ENCODE data around the gene AQP3. TPM values are rescaled to one million over a fixed set of nuclear protein-coding genes. Genes with fewer than 3 reads are reported as not detected.

AQP3 gene
- total RNA-seq, 1 donor from 2014 or later: 357 TPM

DNA sequence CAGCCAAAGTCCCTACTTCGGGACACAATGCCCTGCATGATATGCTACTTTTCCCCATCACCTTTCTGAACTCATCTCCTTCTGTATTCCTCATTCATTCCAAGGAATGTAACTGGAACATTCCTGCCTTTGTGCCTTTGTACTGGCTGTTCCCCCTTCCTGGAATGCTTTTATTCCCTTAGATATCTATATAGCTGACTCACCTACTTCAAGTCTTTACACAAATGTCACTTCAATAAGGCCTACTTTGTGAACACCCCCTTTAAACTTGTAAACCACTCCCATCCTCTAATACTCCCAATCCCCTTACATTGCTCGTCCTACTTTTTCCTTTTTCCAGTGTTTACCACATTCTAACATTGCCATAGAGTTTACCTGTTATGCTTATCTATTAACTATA lies 24.0 kb upstream of the AQP3 start:
- intact Hi-C loops (cut with DNase I): no loop called here
- no peak overlapping the region for H3K27ac ChIP-seq
- no peak overlapping the region for H3K4me3 ChIP-seq
- H3K9me3 ChIP-seq: no peaks in the 10 kb centered on the region
- H3K27me3 ChIP-seq (ENCODE audit: low read depth): no peaks in the 10 kb centered on the region
- peaks cover 19% of the 10 kb centered on the region for H3K4me1 ChIP-seq
- DNase-seq: no peak
- TF ChIP-seq, protein P1, sequence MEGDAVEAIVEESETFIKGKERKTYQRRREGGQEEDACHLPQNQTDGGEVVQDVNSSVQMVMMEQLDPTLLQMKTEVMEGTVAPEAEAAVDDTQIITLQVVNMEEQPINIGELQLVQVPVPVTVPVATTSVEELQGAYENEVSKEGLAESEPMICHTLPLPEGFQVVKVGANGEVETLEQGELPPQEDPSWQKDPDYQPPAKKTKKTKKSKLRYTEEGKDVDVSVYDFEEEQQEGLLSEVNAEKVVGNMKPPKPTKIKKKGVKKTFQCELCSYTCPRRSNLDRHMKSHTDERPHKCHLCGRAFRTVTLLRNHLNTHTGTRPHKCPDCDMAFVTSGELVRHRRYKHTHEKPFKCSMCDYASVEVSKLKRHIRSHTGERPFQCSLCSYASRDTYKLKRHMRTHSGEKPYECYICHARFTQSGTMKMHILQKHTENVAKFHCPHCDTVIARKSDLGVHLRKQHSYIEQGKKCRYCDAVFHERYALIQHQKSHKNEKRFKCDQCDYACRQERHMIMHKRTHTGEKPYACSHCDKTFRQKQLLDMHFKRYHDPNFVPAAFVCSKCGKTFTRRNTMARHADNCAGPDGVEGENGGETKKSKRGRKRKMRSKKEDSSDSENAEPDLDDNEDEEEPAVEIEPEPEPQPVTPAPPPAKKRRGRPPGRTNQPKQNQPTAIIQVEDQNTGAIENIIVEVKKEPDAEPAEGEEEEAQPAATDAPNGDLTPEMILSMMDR (IDR thresholded peaks at IDR 0.05): no peak
- ATAC-seq: no peak
- peaks cover 62% of the 10 kb centered on the region for H3K36me3 ChIP-seq

DNA sequence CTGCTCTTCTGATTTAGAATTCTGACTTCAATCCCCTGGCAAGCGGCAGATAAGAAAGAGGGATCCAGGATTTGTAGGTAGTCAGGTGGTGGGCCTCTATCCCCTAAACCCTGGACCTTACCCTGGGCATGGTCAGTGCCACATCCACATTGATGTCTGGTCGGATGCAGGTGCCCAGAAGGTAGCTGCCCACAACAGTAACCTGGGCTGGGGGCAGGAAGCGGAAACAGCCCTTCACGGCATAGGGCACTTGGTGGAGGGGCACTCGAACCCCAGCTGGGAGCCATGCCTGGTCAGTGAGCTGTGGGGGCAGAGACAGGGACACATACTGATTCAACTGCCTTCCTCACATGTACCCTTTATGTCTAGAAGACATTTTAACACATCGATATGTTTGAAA lies 22.5 kb upstream of the AQP3 start:
- Histone ChIP-seq H3K36me3 (peaks cover 77% of the 10 kb centered on the region), H3K9me3 (no peaks in the 10 kb centered on the region), H3K4me3 (no peak overlapping the region), H3K27ac (no peak overlapping the region), H3K4me1 (peaks cover 19% of the 10 kb centered on the region), H3K27me3 (ENCODE audit: low read depth) (no peaks in the 10 kb centered on the region)
- TF ChIP-seq, protein P1 (IDR thresholded peaks at IDR 0.05): no peak
- intact Hi-C loops (cut with DNase I): no loop called here
- no peak for DNase-seq
- ATAC-seq: no peak

GRCh38 chr9:33468797-33469621 lies 21.6 kb upstream of the AQP3 start:
- Histone ChIP-seq H3K4me3 (no peak overlapping the region), H3K4me1 (peaks cover 19% of the 10 kb centered on the region), H3K9me3 (no peaks in the 10 kb centered on the region), H3K27me3 (ENCODE audit: low read depth) (no peaks in the 10 kb centered on the region), H3K36me3 (peaks cover 86% of the 10 kb centered on the region), H3K27ac (no peak overlapping the region)
- TF ChIP-seq, protein P1 (IDR thresholded peaks at IDR 0.05): no peak
- no peak for DNase-seq
- intact Hi-C loops (cut with DNase I): no loop called here
- no peak for ATAC-seq

- peaks cover 93% of the 10 kb centered on the region for H3K36me3 ChIP-seq
- peaks cover 17% of the 10 kb centered on the region for H3K4me1 ChIP-seq
- H3K9me3 ChIP-seq: no peaks in the 10 kb centered on the region
- ATAC-seq: no peak
- H3K27ac ChIP-seq: no peak overlapping the region
- intact Hi-C loops (cut with DNase I): no loop called here
- no peak overlapping the region for H3K4me3 ChIP-seq
- TF ChIP-seq, protein P1 (IDR thresholded peaks at IDR 0.05): no peak
- DNase-seq: peak; percentile 24
- H3K27me3 ChIP-seq (ENCODE audit: low read depth): no peaks in the 10 kb centered on the region
Observed at GRCh38 chr9:33468215-33468730, 20.9 kb upstream of the AQP3 start.

- peaks cover 9% of the 10 kb centered on the region for H3K4me1 ChIP-seq
- H3K27me3 ChIP-seq (ENCODE audit: low read depth): no peaks in the 10 kb centered on the region
- ATAC-seq (no peak), DNase-seq (peak; percentile 33)
- TF ChIP-seq, protein P1 (IDR thresholded peaks at IDR 0.05): no peak
- intact Hi-C loops (cut with DNase I): no loop called here
- no peak overlapping the region for H3K4me3 ChIP-seq
- H3K36me3 ChIP-seq: peaks cover 100% of the 10 kb centered on the region
- no peak overlapping the region for H3K27ac ChIP-seq
- no peaks in the 10 kb centered on the region for H3K9me3 ChIP-seq
Observed at GRCh38 chr9:33467526-33467925, 20.1 kb upstream of the AQP3 start.

Measured in lower lobe of right lung (tissue), 2 donors.